CD4-positive, alpha-beta T cell (primary cell): ENCODE data around the gene F5. TPM values are rescaled to one million over a fixed set of nuclear protein-coding genes. Genes with fewer than 3 reads are reported as not detected.

ENCODE experiments used
- ATAC-seq: fragments of 200-7000 bp; cut with Tn5 transposase; one replicate; pipeline ENCODE4 v1.10.0; 2022; ENCODE audit warnings: mild to moderate bottlenecking; ENCODE audit not compliant: poor library complexity
- CTCF ChIA-PET: fragments of 350-600 bp; sonication (Branson Sonifier 250); formaldehyde crosslinking; loops from one replicate; lab custom pipeline; 2021; ENCODE audit warnings: antibody characterized with exemption, inconsistent platforms; lab: Charles Lee
- POLR2A ChIA-PET: fragments of 350-600 bp; sonication (Branson Sonifier 250); formaldehyde crosslinking; loops from one replicate; lab custom pipeline; 2021; ENCODE audit warnings: antibody characterized with exemption, inconsistent platforms; lab: Charles Lee
- DNase-seq, 14 experiments: peaks; one replicate each; pipeline ENCODE4 v3.0.0-alpha.2; 2013 to 2020; ENCODE audit warnings: mixed read lengths in 2 of 14
- H3K27ac ChIP-seq, 2 donors: one replicate each; pipeline versions ENCODE4 v1.5.1 to v1.7.0; 2013; ENCODE audit warnings: low read length in 2 of 2, low read depth in 1 of 2, mild to moderate bottlenecking in 1 of 2
- H3K27me3 ChIP-seq, 2 experiments: 1 replicate in 1 of 2; 2 replicates in 1 of 2; pipeline versions ENCODE4 v1.6.1 to v1.7.0; 2013; ENCODE audit warnings: low read length in 2 of 2, control low read depth in 1 of 2, mild to moderate bottlenecking in 1 of 2, moderate library complexity in 1 of 2; ENCODE audit not compliant: insufficient read depth in 2 of 2, control insufficient read depth in 1 of 2
- H3K36me3 ChIP-seq: one replicate; pipeline ENCODE4 v1.6.1; 2013; ENCODE audit warnings: low read length, control low read depth; ENCODE audit not compliant: insufficient read depth
- H3K4me1 ChIP-seq: one replicate; pipeline ENCODE4 v1.6.1; 2013; ENCODE audit warnings: low read length, control low read depth; ENCODE audit not compliant: insufficient read depth
- H3K4me3 ChIP-seq: one replicate; pipeline ENCODE4 v1.5.1; 2013; ENCODE audit warnings: mild to moderate bottlenecking, low read length, moderate library complexity
- H3K9me3 ChIP-seq, 2 experiments: 1 replicate in 1 of 2; 2 replicates in 1 of 2; pipeline versions ENCODE4 v1.6.1 to v1.7.0; 2013; ENCODE audit warnings: low read length in 2 of 2, mild to moderate bottlenecking in 2 of 2, control low read depth in 1 of 2, moderate library complexity in 1 of 2; ENCODE audit not compliant: control insufficient read depth in 1 of 2, insufficient read depth in 1 of 2
- H3K27ac Mint-ChIP-seq: one replicate; pipeline ENCODE4 v1.8.0; 2020; ENCODE audit warnings: mixed read lengths
- H3K27me3 Mint-ChIP-seq: one replicate; pipeline ENCODE4 v1.8.0; 2021; ENCODE audit warnings: mixed read lengths
- H3K36me3 Mint-ChIP-seq: one replicate; pipeline ENCODE4 v1.8.0; 2021; ENCODE audit warnings: low read depth, mixed read lengths
- H3K4me1 Mint-ChIP-seq: one replicate; pipeline ENCODE4 v1.8.0; 2021; ENCODE audit warnings: low read depth, mixed read lengths
- H3K4me3 Mint-ChIP-seq: one replicate; pipeline ENCODE4 v1.8.0; 2020; ENCODE audit warnings: mild to moderate bottlenecking, mixed read lengths
- H3K9me3 Mint-ChIP-seq: one replicate; pipeline ENCODE4 v1.8.0; 2020; ENCODE audit warnings: mixed read lengths
- CTCF ChIP-seq: fragments of 200-600 bp; IDR thresholded peaks from one replicate; pipeline ENCODE4 v1.8.0; 2022; ENCODE audit warnings: antibody characterized with exemption, mild to moderate bottlenecking
- intact Hi-C, 2 experiments: fragments of 100-400 bp; cut with DNase I in 1 of 2; cut with micrococcal nuclease in 1 of 2; formaldehyde crosslinking; loops; one replicate each; pipeline versions ENCODE4 v1.15.1 to v1.9.0; 2023 to 2025; cut with DNase I, micrococcal nuclease
- total RNA-seq, 174 experiments: library from RNA in 2 of 174; stranded (reverse) in 2 of 174; gene quantifications; one replicate each; pipeline ENCODE4 v1.2.3 and lab custom pipeline; 2021 to 2026

The F5 gene
- total RNA-seq, 2 experiments from 2014 or later = 5.4 to 6.2 TPM

- no peaks in the 10 kb centered on the region for H3K9me3 ChIP-seq
- Mint-ChIP-seq H3K4me1 (peaks cover 48% of the 10 kb centered on the region), H3K36me3 (peaks cover 13% of the 10 kb centered on the region), H3K4me3 (peak overlapping the region; percentile 98), H3K9me3 (no peaks in the 10 kb centered on the region), H3K27ac (peak overlapping the region; percentile 92), H3K27me3 (no peaks in the 10 kb centered on the region)
- H3K4me3 ChIP-seq = peak overlapping the region; percentile 73
- CTCF ChIA-PET = interaction anchor here (0.7 kb wide), 1 partner anchor 61 kb away, joined by 3 read pairs; no protein-coding TSS in a partner anchor
- intact Hi-C loops = loop anchor here (5.0 to 10.0 kb wide), 9 partner anchors 62 to 1308 kb away; partner anchors contain the start of genes BLZF1 (in 2 of the 2), NME7 (in 2 of the 2), METTL18 (in 1 of the 2) and SCYL3 (in 1 of the 2)
- no peak for TF ChIP-seq CTCF
- ATAC-seq (peak; percentile 7), DNase-seq (peak in 9 of 14 experiments; percentile 5 to 67 (median 18))
- POLR2A ChIA-PET = interaction anchor here (1.3 to 1.5 kb wide), 2 partner anchors 23 to 117 kb away, joined by 5 read pairs; partner anchors contain the start of genes BLZF1 and NME7
- no peaks in the 10 kb centered on the region for H3K27me3 ChIP-seq
- H3K36me3 ChIP-seq = no peaks in the 10 kb centered on the region
- H3K4me1 ChIP-seq = peaks cover 20% of the 10 kb centered on the region
- H3K27ac ChIP-seq = peak overlapping the region in 1 of 2 donors; percentile 3
These were observed 101.4 kb downstream of the F5 start for GRCh38 chr1:169484683-169485430.

DNA sequence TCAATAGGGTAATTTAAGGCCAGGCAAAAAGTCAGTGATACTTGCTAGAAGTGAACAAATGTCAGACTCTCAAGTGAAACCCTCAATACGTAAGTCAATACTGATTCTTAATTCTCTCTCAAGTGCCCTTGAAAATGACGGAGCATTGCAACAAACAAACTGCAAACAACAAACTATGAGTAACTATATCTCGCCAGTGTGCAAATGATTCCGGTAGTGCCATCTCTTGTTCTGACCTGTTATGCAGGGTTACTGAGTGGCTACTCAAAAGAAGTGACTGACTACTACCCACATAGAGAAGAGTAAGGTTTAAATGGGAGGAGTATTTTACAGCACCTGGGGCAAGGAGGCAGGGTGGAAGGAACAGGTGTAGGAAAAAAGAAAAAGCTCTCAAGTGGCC is 102.2 kb downstream of the F5 start:
- H3K4me1 Mint-ChIP-seq = peaks cover 48% of the 10 kb centered on the region
- TF ChIP-seq CTCF = no peak
- Histone ChIP-seq H3K36me3 (no peaks in the 10 kb centered on the region), H3K27me3 (no peaks in the 10 kb centered on the region), H3K4me3 (no peak overlapping the region), H3K4me1 (peaks cover 20% of the 10 kb centered on the region), H3K27ac (no peak overlapping the region), H3K9me3 (no peaks in the 10 kb centered on the region)
- no peak overlapping the region for H3K27ac Mint-ChIP-seq
- no peaks in the 10 kb centered on the region for H3K9me3 Mint-ChIP-seq
- DNase-seq (no peak), ATAC-seq (no peak)
- H3K36me3 Mint-ChIP-seq = peaks cover 13% of the 10 kb centered on the region
- intact Hi-C loops = loop anchor here (5.0 to 10.0 kb wide), 3 partner anchors 63 to 328 kb away; no protein-coding TSS in a partner anchor
- no peaks in the 10 kb centered on the region for H3K27me3 Mint-ChIP-seq
- H3K4me3 Mint-ChIP-seq = peak overlapping the region; percentile 82
- CTCF ChIA-PET = no interaction called here
- POLR2A ChIA-PET = no interaction called here

DNA sequence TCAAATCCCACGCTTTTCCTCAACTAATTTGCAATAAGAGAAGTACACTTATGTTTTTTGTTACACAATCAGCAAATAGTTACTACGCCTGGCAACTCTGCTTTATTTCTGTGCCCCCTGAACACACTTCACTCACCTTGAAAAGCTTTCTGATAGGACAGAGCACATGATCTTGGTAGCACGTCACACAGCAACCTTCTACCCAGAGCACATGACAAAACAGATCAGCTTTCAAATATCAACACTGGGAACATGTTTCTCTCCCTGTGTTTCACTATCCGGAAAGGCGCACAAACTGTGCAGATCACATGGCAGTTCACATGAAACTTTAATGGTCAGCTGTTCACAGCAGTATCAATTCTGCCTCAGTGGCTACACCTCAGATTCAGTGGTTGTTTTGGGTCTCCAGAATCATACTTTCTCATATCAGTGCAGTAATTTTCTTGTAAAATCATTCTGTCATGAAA is 102.7 kb downstream of the F5 start:
- CTCF ChIA-PET = no interaction called here
- H3K36me3 ChIP-seq = no peaks in the 10 kb centered on the region
- H3K27ac Mint-ChIP-seq = no peak overlapping the region
- TF ChIP-seq CTCF = no peak
- no peaks in the 10 kb centered on the region for H3K27me3 ChIP-seq
- H3K4me3 Mint-ChIP-seq = peak overlapping the region; percentile 82
- POLR2A ChIA-PET = no interaction called here
- H3K4me1 ChIP-seq = peaks cover 20% of the 10 kb centered on the region
- peaks cover 13% of the 10 kb centered on the region for H3K36me3 Mint-ChIP-seq
- H3K9me3 ChIP-seq = no peaks in the 10 kb centered on the region
- intact Hi-C loops = loop anchor here (5.0 to 10.0 kb wide), 3 partner anchors 64 to 329 kb away; no protein-coding TSS in a partner anchor
- DNase-seq (no peak), ATAC-seq (no peak)
- peaks cover 48% of the 10 kb centered on the region for H3K4me1 Mint-ChIP-seq
- no peak overlapping the region for H3K27ac ChIP-seq
- no peaks in the 10 kb centered on the region for H3K27me3 Mint-ChIP-seq
- no peak overlapping the region for H3K4me3 ChIP-seq
- H3K9me3 Mint-ChIP-seq = no peaks in the 10 kb centered on the region
